Measurements from ENCODE around the gene C4B.
"Not testable (repeated sequence)": the region's sequence is repeated elsewhere in the genome, so short reads cannot be mapped to it uniquely, and the experiment has no call there.

C4B gene

DNA sequence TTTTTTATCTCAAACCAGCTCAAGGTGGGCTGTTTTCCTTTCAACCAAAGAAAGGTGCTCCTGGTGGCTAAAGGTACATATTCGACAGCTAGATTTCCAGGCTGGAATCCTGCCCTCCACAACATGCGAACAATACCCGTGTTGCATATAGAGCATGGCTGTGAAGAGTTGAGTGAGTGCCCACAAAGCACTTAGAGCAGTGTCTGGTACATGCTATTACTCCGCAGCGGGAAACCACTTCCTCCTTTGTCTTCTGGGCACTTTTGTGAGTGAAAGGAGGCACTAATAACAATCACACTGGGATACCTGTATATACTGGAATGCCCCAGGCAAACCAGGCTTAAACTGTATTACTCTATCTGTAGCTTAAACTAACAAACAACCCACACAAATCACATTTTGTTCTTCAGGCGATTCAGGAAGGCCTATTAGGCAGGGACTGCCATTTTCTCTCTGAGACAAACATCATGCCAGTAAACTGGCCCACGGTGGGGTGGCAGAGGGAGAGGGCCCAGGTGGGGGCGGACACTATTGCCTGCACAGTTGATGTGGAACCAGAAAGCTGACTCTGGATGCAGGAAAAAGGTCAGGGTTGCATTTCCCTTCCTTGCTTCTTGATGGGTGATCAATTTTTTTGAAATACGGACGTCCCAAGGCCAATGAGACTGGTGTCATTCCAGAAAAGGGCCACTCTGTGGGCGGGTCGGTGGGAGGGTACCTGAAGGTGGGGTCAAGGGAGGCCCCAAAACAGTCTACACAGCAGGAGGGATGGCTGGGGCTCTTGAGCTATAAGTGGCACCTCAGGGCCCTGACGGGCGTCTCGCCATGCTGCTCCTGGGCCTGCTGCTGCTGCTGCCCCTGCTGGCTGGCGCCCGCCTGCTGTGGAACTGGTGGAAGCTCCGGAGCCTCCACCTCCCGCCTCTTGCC is 23.3 kb downstream of the C4B start, which contains the start of gene CYP21A2:
TSS of gene CYP21A2 (plus strand) at position 818 of the 927 bp plus-strand sequence. CDS start at position 826, 8 bp downstream.
- not testable (repeated sequence) for DNase-seq

DNA sequence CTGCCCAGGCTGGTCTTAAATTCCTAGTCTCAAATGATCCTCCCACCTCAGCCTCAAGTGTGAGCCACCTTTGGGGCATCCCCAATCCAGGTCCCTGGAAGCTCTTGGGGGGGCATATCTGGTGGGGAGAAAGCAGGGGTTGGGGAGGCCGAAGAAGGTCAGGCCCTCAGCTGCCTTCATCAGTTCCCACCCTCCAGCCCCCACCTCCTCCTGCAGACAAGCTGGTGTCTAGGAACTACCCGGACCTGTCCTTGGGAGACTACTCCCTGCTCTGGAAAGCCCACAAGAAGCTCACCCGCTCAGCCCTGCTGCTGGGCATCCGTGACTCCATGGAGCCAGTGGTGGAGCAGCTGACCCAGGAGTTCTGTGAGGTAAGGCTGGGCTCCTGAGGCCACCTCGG is 24.3 kb downstream of the C4B start:
- DNase-seq, result not testable (repeated sequence)

DNA sequence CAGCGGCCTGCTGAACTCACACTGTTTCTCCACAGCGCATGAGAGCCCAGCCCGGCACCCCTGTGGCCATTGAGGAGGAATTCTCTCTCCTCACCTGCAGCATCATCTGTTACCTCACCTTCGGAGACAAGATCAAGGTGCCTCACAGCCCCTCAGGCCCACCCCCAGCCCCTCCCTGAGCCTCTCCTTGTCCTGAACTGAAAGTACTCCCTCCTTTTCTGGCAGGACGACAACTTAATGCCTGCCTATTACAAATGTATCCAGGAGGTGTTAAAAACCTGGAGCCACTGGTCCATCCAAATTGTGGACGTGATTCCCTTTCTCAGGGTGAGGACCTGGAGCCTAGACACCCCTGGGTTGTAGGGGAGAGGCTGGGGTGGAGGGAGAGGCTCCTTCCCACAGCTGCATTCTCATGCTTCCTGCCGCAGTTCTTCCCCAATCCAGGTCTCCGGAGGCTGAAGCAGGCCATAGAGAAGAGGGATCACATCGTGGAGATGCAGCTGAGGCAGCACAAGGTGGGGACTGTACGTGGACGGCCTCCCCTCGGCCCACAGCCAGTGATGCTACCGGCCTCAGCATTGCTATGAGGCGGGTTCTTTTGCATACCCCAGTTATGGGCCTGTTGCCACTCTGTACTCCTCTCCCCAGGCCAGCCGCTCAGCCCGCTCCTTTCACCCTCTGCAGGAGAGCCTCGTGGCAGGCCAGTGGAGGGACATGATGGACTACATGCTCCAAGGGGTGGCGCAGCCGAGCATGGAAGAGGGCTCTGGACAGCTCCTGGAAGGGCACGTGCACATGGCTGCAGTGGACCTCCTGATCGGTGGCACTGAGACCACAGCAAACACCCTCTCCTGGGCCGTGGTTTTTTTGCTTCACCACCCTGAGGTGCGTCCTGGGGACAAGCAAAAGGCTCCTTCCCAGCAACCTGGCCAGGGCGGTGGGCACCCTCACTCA is 25.0 kb downstream of the C4B start:
- DNase-seq, result not testable (repeated sequence)

DNA sequence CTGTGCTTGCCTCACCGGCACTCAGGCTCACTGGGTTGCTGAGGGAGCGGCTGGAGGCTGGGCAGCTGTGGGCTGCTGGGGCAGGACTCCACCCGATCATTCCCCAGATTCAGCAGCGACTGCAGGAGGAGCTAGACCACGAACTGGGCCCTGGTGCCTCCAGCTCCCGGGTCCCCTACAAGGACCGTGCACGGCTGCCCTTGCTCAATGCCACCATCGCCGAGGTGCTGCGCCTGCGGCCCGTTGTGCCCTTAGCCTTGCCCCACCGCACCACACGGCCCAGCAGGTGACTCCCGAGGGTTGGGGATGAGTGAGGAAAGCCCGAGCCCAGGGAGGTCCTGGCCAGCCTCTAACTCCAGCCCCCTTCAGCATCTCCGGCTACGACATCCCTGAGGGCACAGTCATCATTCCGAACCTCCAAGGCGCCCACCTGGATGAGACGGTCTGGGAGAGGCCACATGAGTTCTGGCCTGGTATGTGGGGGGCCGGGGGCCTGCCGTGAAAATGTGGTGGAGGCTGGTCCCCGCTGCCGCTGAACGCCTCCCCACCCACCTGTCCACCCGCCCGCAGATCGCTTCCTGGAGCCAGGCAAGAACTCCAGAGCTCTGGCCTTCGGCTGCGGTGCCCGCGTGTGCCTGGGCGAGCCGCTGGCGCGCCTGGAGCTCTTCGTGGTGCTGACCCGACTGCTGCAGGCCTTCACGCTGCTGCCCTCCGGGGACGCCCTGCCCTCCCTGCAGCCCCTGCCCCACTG is 25.9 kb downstream of the C4B start:
- not testable (repeated sequence) for DNase-seq

DNA sequence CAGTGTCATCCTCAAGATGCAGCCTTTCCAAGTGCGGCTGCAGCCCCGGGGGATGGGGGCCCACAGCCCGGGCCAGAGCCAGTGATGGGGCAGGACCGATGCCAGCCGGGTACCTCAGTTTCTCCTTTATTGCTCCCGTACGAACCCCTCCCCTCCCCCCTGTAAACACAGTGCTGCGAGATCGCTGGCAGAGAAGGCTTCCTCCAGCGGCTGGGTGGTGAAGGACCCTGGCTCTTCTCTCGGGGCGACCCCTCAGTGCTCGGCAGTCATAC is 26.4 kb downstream of the C4B start:
- DNase-seq, result not testable (repeated sequence)

DNA sequence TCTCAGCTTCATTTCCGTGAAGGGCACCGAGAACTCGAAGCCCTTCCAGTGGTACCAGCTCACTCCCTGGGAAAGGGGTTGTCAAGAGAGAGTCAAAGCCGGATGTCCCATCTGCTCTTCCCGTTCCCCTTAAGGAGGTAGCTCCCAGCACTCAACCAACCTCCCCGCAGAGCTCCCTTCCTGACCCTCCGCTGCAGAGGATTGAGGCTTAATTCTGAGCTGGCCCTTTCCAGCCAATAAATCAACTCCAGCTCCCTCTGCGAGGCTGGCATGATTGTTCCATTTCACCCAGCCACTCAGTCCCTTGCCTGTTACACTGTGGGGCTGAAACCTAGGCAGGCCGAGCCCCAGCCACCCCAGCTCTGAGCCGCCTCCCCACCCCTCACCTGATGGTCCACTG is 26.8 kb downstream of the C4B start:
- DNase-seq, result not testable (repeated sequence)

DNA sequence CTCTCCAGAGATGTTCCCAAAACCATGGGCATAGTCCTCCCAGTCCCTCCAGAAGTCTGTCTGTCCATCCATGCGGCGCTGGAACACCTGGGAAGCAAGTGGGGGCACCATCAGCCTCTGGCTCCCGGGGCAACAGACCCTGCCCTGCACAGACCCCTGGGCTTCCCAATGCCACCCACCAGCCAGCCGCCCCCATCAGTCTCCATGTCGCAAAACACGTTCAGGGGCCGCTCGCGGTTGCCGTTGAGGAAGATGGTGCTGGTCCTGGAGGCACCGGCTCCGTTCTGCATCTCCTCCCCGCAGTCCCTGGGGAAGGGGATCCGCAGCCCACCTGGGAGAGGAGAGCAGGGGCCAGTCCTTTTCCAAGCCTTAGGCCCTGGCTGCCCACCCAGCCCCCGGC is 27.7 kb downstream of the C4B start:
- DNase-seq, result not testable (repeated sequence)

DNA sequence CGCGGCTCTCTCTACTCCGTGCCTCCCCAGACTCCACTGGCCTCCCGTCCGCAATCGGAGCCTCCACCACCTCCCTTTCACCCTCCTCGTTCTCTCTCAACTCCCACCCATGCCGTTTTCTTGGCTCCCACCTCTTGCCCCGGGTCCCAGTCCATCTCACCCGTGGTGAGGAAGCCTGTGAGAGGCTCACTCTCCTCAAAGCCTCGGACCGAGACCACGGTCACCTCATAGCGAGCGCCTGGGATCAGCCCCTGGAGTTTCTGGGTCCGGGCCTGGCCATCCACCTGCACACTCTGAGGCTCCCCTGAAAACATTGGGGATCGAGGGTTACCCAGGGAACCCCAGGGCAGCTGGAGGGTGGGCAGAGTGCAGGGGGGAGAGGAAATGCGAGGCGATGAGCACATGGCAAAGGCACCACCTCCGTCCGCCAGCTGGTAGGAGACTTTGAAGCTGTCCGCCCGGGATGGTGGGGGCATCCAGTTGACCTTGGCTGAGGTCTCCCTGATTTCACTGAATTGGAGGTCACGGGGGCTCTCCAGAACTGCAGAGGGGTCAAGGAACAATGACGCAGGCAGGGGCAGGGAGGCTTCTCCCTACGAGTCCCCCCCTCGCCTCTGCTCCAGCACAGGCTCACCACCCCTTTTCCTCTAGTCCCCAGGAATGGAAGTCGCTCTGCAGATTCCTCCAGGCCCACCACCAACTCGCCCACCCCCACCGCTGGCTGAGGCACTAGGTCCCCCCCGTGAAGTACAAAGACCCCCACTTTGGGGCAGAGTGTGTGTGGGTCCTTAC is 29.2 kb downstream of the C4B start:
- DNase-seq, result not testable (repeated sequence)

DNA sequence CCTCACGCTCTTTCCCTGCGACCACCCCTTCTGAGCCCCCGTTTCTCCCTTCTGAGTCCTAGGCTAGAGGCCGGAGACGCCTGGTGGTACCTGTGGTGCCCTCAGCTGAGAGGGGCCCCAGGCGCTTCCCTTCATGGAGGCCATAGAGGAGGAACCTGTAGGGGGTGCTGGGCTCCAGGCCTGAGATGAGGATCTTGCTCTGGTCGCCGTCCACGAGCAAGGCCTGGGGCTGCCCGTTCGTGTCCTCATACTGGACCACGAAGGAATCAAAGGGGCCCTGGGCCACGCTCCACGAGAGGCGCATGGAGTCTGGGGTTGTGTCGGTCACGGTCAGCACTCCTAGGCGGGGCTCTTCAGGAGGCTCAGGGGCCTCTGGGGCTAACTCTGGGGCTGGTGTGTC is 30.3 kb downstream of the C4B start:
- DNase-seq, result not testable (repeated sequence)

DNA sequence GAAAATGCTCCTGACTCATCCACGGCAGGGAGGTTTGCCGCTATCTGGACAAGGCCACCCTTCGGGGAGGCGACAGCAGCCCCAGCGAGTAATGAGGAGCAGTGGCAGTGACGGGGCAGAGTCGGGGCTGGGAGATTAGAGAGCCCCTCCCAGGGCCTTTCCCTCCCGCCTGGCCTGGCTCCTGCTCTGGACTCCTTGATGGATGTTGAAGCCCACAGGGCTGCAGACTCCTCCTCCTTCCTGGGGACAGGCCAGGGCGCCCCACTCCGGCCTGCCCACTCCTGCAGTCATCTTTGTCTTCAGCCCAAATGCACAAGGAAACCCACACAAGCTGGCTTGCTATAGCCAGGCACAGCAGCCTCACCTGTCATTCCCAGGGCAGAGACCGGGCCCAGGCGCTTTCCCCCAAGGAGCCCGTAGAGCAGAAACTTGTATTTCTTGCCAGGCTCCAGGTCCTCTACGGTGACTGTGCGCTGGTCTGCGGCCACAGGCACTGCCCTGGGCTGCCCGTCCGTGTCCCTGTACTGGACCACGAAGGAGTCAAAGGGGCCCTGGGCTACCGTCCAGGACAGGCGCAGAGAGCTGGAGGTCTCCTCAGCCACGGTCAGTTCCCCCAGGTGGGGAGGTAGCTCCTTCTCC is 31.3 kb downstream of the C4B start:
- DNase-seq, result no peak

DNA sequence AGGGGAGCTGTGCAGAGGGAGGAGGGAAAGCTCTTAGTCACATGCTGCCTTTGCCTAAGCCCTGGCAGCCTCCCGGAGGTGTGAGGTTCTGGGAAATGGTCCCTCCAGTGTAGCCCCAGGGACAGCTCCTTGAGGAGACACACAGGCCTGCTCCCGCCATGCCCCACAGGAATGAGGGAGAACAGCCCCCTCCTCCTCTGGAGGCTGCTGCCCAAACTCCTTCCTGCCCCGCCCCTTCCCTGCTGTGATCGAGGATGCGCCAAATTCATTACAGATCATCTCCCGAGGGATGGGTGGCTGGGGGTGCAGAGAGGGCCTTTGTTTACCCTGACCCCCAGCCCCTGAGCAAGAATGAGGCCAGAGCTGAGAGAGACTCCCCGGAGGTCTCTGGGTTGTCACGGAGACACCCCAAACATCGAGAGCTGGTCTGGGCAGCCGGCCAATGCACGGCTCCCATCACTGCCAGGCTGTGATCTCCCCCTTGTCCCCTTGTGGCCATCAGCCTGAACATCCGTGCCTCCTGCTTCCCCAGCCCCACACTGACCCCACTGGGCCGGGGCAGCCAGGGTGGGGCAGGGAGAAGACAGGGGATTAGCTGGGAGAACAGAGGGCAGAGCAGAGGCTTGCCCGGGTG is 32.0 kb downstream of the C4B start:
- DNase-seq, result no peak

DNA sequence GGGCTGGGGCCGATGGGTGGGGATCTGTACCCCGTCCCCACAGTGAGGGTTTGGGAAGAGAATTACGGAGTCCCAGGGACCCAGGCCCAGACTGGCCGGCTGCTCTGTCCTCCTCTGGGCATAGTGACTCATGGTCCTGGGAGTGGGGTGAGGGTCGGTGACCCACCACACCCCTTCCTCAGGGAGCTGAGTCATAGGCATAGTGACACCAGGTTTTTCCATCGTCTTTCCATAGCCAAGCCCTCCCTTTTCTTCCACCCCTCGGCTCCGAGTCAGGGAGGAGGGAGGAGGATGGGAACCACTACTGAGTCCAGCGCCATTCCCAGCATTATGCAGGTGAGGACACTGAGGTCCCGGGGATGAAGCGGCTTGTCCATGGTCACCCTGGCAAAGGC is 32.5 kb downstream of the C4B start:
- no peak for DNase-seq

DNA sequence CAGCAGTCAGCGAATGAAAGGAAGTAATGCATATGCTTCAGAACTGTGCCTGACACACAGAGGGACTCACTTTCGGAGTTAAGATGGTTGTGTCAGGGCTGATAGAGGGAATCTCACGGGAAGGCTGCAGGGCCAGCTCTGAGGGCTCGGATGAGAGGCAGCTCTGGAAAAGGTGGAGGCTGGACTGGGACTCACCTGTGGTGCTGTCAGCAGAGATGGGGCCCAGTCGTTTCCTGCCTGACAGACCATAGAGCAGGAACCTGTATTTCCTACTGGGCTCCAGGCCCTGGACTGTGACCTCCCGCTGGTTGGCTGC is 32.9 kb downstream of the C4B start:
- DNase-seq, result no peak

DNA sequence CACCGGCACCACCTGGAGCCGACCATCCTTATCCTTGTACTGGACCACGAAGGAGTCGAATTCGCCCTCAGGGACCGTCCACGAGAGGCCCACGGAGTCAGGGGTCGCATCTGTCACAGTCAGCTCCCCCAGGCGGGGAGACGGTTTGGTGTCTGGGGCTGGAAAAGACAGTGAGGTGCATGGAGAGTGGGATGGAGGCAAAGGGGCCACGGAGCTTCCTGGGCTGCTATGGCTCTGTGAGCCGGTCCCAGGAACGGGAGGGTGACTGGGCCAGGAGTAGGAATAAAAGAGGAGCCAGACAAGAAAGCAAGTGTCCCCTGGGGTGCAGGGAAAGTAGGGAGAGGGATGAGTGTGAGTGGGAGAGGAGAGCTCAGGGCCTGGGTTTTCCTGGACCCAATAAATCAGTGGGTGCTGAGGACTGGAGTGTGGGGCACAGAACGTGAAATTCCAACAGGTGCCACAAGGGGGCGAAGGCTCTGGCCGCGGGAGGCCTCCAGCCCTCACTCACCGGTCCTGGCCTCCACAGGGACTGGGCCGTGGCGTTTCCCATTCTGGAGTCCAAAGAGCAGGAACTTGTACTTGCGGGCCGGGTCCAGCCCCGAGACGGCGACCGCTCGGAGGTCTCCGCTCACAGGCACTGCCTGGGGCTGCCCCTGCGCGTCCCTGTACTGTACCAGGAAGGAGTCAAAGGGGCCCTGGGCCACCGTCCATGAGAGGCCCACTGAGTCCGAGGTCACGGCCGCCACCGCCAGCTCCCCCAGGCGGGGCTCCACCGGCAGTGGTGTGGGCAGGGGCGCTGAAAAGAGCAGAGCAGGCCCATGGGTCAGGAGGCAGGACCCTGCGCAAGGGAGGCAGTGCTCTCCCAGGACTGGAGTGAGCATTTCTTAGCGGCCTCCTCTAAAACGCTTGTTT is 33.5 kb downstream of the C4B start:
- DNase-seq, result peak in 1 of 2 experiments; percentile 48

DNA sequence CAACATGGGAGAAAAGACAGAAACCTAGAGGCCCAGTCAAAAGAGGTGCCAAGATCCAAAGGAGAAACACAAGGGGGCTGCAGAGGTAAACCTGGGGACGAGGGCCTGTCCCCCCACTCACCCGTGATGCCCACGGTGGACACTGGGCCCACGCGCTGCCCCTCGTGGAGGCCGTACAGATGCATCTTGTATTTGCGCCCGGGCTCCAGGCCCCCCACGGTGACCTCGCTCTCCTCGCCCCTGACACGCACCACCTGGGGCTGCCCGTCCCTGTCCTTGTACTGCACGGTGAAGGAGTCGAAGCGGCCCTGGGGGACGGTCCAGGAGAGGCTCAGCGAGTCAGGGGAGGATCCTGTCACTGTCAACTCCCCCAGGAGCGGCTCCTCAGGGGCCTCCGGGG is 34.6 kb downstream of the C4B start:
- not testable (repeated sequence) for DNase-seq

DNA sequence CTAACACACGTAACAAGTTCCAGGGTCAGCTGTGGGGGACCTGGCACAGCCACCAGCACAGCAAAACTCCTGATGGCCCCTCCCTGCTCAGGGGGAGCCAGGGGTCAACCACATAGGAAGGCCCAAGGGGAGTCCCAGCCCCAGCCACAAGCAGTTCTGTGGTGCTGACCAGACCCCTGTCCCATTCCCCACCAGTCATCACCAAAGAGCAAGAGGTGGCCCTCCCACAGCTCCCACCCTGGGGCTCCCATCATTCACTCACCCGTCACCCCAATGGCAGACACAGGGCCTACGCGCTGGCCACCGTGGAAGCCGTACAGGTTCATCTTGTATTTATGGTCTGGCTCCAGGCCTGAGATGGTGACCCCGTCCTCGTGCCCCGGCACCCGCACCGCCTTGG is 35.1 kb downstream of the C4B start:
- not testable (repeated sequence) for DNase-seq

DNA sequence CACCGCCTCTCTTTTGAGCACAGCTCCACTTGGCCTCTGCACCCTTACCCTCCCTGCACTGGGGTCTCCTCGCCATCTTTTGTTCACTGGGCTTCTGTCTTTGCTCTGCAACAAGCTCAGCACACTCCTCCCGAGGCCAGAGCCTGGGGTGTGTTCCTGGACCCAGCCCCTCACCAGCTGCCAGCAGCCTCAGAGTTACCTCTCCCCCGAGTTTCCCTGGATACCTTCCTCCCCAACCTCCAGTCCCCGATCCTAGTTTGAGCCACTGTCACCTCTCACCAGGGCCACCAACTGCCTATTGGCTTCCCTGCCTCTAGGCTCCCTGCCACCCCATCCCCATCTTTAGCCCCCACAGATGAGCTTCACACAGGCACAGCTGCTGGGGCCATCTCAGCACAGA is 36.0 kb downstream of the C4B start:
- no peak for DNase-seq

DNA sequence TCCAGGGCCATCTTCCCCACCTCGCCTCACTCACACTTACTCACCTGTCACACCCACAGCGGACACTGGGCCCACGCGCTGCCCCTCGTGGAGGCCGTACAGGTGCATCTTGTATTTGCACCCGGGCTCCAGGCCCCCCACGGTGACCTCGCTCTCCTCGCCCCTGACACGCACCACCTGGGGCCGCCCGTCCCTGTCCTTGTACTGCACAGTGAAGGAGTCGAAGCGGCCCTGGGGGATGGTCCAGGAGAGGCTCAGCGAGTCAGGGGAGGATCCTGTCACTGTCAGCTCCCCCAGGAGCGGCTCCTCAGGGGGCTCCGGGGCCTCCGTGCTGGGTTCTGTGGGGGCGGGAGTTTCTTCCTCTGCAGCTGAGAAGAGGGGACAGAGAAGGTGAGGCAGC is 38.0 kb downstream of the C4B start:
- not testable (repeated sequence) for DNase-seq

DNA sequence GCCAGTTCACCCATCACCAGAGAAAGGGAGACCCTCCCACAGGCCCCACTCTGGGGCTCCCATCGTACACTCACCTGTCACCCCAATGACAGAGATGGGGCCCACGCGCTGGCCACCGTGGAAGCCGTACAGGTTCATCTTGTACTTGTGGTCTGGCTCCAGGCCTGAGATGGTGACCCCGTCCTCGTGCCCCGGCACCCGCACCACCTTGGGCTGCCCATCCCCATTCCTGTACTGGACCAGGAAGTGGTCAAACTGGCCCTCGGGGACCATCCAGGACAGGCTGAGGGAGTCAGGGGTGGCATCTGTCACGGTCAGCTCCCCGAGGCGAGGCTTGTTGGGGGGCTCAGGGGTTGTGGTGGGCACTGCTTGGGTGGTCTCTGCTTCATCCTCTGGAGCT is 38.7 kb downstream of the C4B start:
- not testable (repeated sequence) for DNase-seq

DNA sequence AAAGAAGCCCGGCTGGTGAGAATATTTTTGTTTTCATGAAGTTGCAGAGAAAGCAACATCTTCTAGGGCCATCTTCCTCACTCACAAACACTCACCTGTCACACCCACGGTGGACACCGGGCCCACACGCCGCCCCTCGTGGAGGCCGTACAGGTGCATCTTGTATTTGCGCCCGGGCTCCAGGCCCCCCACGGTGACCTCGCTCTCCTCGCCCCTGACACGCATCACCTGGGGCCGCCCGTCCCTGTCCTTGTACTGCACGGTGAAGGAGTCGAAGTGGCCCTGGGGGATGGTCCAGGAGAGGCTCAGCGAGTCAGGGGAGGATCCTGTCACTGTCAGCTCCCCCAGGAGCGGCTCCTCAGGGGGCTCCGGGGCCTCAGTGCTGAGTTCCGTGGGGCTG is 41.2 kb downstream of the C4B start:
- not testable (repeated sequence) for DNase-seq
